MM.1S (cell line): ENCODE measurements around the gene DNAJB11.

Experiments
- DNase-seq: peaks from one replicate; pipeline ENCODE4 v3.0.0-alpha.2; 2015
- H2AFZ ChIP-seq: fragments of 300-600 bp; sonication (generic); 2 replicates; pipeline ENCODE4 v1.6.0; 2016; ENCODE audit warnings: antibody characterized with exemption, low read length
- H3F3A ChIP-seq: fragments of 300-600 bp; sonication (generic); 2 replicates; pipeline ENCODE4 v1.6.1; 2016; ENCODE audit warnings: mild to moderate bottlenecking, antibody characterized with exemption, low read length, moderate library complexity, mixed read lengths; ENCODE audit not compliant: insufficient read depth
- H3K27ac ChIP-seq: fragments of 300-600 bp; sonication (generic); 2 replicates; pipeline ENCODE4 v1.5.1; 2016; ENCODE audit warnings: mild to moderate bottlenecking, low read length
- H3K27me3 ChIP-seq: fragments of 300-600 bp; sonication (generic); replicated peaks from 2 replicates; pipeline ENCODE4 v1.6.0; 2016; ENCODE audit warnings: low read length; ENCODE audit not compliant: insufficient read depth
- H3K36me3 ChIP-seq: fragments of 300-600 bp; sonication (generic); replicated peaks from 2 replicates; pipeline ENCODE4 v1.6.1; 2016; ENCODE audit warnings: mild to moderate bottlenecking, low read length, mixed read lengths; ENCODE audit not compliant: insufficient read depth
- H3K4me1 ChIP-seq: fragments of 300-600 bp; sonication (generic); 2 replicates; pipeline ENCODE4 v1.6.1; 2016; ENCODE audit warnings: low read length, mixed read lengths
- H3K4me2 ChIP-seq: fragments of 300-600 bp; sonication (generic); 2 replicates; pipeline ENCODE4 v1.6.0; 2016; ENCODE audit warnings: low read depth, low read length
- H3K4me3 ChIP-seq: fragments of 300-600 bp; sonication (generic); 2 replicates; pipeline ENCODE4 v1.5.1; 2016; ENCODE audit warnings: low read length, mixed read lengths
- H3K79me2 ChIP-seq: fragments of 300-600 bp; sonication (generic); 2 replicates; pipeline ENCODE4 v1.6.1; 2016; ENCODE audit warnings: mixed run types, low read length, mixed read lengths
- H3K9ac ChIP-seq: fragments of 300-600 bp; sonication (generic); 2 replicates; pipeline ENCODE4 v1.6.1; 2016; ENCODE audit warnings: low read length, mixed read lengths
- H3K9me2 ChIP-seq: fragments of 300-600 bp; sonication (generic); replicated peaks from 2 replicates; pipeline ENCODE4 v1.6.1; 2016; ENCODE audit warnings: mild to moderate bottlenecking, low read length, mixed read lengths; ENCODE audit not compliant: insufficient read depth
- H3K9me3 ChIP-seq: fragments of 300-600 bp; sonication (generic); replicated peaks from 2 replicates; pipeline ENCODE4 v1.6.1; 2016; ENCODE audit warnings: mild to moderate bottlenecking, low read length, mixed read lengths; ENCODE audit not compliant: insufficient read depth
- H4K20me1 ChIP-seq: fragments of 300-600 bp; sonication (generic); 2 replicates; pipeline ENCODE4 v1.6.1; 2016; ENCODE audit warnings: mild to moderate bottlenecking, low read length, moderate library complexity, mixed read lengths; ENCODE audit not compliant: insufficient read depth
- EZH2 ChIP-seq: fragments of 300-600 bp; sonication (generic); optimal IDR thresholded peaks from 2 replicates; pipeline ENCODE3; 2017; ENCODE audit warnings: low read depth, mild to moderate bottlenecking, antibody characterized with exemption, low read length, mixed read lengths
- EZH2phosphoT487 ChIP-seq: fragments of 300-600 bp; sonication (generic); IDR thresholded peaks from 2 replicates; pipeline ENCODE4 v1.6.1; 2018; ENCODE audit warnings: antibody characterized with exemption, low read length
- TF ChIP-seq, protein P1 (sequence below): fragments of 300-600 bp; sonication (generic); IDR thresholded peaks from 2 replicates; pipeline ENCODE4 v1.5.1; 2016; ENCODE audit warnings: antibody characterized with exemption, low read length, mixed read lengths

Gene DNAJB11

DNA sequence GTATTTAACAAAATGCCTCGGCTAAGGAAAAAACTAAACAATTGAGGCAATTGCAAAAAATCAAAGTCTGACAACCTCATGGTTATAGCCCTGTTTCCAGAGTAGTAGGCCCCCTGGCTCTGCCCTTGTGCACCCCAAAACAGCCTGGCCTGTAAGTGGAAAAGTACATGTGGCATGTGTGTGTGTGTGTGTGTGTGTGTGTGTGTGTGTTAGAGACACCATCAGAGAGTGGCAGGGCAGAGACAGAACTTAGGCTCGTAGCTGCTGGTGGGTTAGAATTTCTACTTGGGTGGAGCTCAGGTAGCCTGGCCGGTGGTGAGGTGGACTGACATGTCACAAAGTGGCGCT lies 28.2 kb downstream of the DNAJB11 start:
- no peaks in the 10 kb centered on the region for H3K79me2 ChIP-seq
- DNase-seq: no peak
- H3K4me1 ChIP-seq: no peaks in the 10 kb centered on the region
- no peak overlapping the region for H3K9ac ChIP-seq
- H3K4me2 ChIP-seq: no peak overlapping the region
- H3F3A ChIP-seq: no peaks in the 10 kb centered on the region
- no peak overlapping the region for H3K27ac ChIP-seq
- no peaks in the 10 kb centered on the region for H3K9me3 ChIP-seq
- no peaks in the 10 kb centered on the region for H4K20me1 ChIP-seq
- no peak overlapping the region for H3K4me3 ChIP-seq
- H3K9me2 ChIP-seq: no peaks in the 10 kb centered on the region
- no peaks in the 10 kb centered on the region for H3K27me3 ChIP-seq
- H2AFZ ChIP-seq: no peak overlapping the region
- H3K36me3 ChIP-seq: no peaks in the 10 kb centered on the region
- TF ChIP-seq EZH2: no peak
- TF ChIP-seq, protein P1, sequence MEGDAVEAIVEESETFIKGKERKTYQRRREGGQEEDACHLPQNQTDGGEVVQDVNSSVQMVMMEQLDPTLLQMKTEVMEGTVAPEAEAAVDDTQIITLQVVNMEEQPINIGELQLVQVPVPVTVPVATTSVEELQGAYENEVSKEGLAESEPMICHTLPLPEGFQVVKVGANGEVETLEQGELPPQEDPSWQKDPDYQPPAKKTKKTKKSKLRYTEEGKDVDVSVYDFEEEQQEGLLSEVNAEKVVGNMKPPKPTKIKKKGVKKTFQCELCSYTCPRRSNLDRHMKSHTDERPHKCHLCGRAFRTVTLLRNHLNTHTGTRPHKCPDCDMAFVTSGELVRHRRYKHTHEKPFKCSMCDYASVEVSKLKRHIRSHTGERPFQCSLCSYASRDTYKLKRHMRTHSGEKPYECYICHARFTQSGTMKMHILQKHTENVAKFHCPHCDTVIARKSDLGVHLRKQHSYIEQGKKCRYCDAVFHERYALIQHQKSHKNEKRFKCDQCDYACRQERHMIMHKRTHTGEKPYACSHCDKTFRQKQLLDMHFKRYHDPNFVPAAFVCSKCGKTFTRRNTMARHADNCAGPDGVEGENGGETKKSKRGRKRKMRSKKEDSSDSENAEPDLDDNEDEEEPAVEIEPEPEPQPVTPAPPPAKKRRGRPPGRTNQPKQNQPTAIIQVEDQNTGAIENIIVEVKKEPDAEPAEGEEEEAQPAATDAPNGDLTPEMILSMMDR: no peak
- no peak for TF ChIP-seq EZH2phosphoT487

DNA sequence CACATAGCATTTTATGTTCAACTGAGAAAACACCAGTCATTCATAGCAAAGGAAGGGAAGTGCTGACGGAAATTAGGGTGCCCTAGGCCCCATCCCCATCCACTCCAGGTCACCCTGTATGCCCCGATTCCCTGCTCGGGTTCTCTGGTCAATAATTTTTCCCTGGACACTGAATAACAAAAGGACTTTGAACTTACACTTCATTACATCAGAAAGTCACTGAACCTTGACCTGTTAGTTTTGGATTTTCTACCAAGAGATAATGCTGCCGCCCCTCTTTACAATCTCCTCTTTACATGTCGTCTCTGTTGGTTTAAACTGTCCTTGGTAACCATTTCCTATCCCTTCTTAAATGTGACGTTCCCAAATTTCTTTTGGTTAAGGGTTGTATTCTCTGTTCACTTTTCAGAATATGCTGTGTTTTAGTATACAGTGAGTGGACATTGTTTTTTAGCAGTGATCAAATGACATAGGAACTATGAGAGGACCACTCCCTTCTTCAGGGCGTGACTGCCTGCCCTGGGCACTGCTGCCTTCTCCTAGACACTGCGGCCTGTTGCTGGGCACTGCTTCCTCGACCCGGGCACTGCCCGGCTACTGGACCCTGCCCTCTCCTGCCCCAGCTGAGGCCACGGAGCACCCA lies 28.7 kb downstream of the DNAJB11 start:
- no peak overlapping the region for H3K9ac ChIP-seq
- H2AFZ ChIP-seq: no peak overlapping the region
- no peak overlapping the region for H3K4me2 ChIP-seq

DNA sequence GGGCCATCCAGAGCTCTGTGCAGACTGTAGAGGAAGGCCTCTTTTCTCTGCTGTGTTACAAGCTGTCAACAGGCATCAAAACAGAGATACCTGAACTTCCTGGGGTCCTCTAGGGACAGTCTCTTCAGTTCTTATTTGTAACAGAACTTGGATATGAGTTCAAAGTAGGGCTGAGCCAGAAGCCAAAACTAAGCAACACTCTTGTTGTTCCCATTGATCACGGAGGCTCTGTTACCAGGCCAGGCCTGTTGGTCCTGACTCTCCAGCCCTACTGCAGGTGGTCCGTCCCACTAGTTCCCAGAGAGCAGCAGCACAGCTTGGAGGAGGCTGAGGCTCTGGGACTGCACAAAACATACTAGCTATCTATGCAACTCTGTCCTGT lies 29.3 kb downstream of the DNAJB11 start:
- no peaks in the 10 kb centered on the region for H4K20me1 ChIP-seq
- no peaks in the 10 kb centered on the region for H3K4me1 ChIP-seq
- no peak for TF ChIP-seq EZH2
- TF ChIP-seq, protein P1: no peak
- TF ChIP-seq EZH2phosphoT487: no peak
- H3F3A ChIP-seq: no peaks in the 10 kb centered on the region
- H3K9me2 ChIP-seq: no peaks in the 10 kb centered on the region
- H3K9me3 ChIP-seq: no peaks in the 10 kb centered on the region
- no peak overlapping the region for H3K4me2 ChIP-seq
- no peaks in the 10 kb centered on the region for H3K27me3 ChIP-seq
- H2AFZ ChIP-seq: no peak overlapping the region
- no peak overlapping the region for H3K27ac ChIP-seq
- no peak for DNase-seq
- no peak overlapping the region for H3K9ac ChIP-seq
- H3K79me2 ChIP-seq: no peaks in the 10 kb centered on the region
- H3K36me3 ChIP-seq: no peaks in the 10 kb centered on the region
- H3K4me3 ChIP-seq: no peak overlapping the region

More for the DNA sequence above, 28.7 kb downstream of the DNAJB11 start:
- Histone ChIP-seq H3K4me3 (no peak overlapping the region), H3K27me3 (no peaks in the 10 kb centered on the region), H3K9me3 (no peaks in the 10 kb centered on the region), H3K36me3 (no peaks in the 10 kb centered on the region), H4K20me1 (no peaks in the 10 kb centered on the region), H3F3A (no peaks in the 10 kb centered on the region), H3K4me1 (no peaks in the 10 kb centered on the region), H3K27ac (no peak overlapping the region), H3K9me2 (no peaks in the 10 kb centered on the region), H3K79me2 (no peaks in the 10 kb centered on the region)
- TF ChIP-seq EZH2phosphoT487: no peak
- TF ChIP-seq EZH2: no peak
- TF ChIP-seq, protein P1: no peak
- DNase-seq: no peak
